GM10248 (cell line): Measurements from ENCODE around the gene LRRN2.
A peak's percentile ranks its signal among the peaks of the same experiment; 100 is the strongest.

Experiments used
- CTCF ChIA-PET: fragments of 300-600 bp; sonication (Branson Sonifier 250); formaldehyde crosslinking; extraction: SDS; loops from one replicate; lab custom pipeline; 2021; ENCODE audit warnings: antibody characterized with exemption; lab: Yijun Ruan, JAX
- POLR2A ChIA-PET: fragments of 350-650 bp; sonication (Branson Sonifier 250); formaldehyde crosslinking; extraction: SDS; loops from one replicate; lab custom pipeline; 2020; ENCODE audit warnings: antibody characterized with exemption; lab: Yijun Ruan, JAX
- DNase-seq: peaks from one replicate; pipeline ENCODE4 v3.0.0; 2012; ENCODE audit errors: extremely low spot score
- TF ChIP-seq, protein P1 (sequence below): IDR thresholded peaks from 2 replicates; pipeline ENCODE4 v1.5.1; 2012; ENCODE audit warnings: mild to moderate bottlenecking, low read depth; ENCODE audit errors: extremely low read depth, missing control alignments, control extremely low read depth

LRRN2 gene

DNA sequence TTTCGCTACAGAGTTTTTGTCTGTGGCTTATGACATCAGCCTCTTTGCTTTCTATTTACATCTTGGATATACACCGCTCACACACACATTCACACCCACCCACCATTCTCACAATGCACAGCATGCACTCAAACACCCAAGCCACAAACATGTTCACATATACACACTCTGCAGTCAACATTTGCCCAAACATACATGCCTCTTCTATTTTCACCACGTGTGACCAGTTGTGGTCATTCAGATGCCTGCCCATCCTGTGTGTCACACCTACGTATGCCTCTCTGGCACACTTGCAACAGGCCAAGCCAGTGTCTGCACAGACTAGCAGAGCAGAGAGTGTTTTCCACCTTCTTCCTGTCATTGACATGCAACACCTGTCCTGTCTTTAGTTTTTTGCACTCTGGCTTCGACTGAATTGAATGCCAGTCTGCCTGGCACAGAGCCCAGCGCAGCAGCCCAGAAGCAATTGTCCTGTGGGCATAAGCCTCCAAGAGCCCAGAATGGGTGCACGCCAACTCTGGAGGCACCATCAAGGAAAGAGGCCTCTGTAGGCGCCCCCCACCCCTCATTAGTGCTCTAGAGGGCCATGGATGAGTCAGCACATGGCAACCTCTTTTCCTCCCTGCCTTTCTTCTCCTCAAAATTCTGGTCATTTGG is 37.7 kb upstream of the LRRN2 start:
- ChIA-PET CTCF (interaction anchor here (1.5 to 2.4 kb wide), 2 partner anchors 9 to 24 kb away, joined by 3 to 8 read pairs; no protein-coding TSS in a partner anchor), POLR2A (no interaction called here)
- TF ChIP-seq, protein P1, sequence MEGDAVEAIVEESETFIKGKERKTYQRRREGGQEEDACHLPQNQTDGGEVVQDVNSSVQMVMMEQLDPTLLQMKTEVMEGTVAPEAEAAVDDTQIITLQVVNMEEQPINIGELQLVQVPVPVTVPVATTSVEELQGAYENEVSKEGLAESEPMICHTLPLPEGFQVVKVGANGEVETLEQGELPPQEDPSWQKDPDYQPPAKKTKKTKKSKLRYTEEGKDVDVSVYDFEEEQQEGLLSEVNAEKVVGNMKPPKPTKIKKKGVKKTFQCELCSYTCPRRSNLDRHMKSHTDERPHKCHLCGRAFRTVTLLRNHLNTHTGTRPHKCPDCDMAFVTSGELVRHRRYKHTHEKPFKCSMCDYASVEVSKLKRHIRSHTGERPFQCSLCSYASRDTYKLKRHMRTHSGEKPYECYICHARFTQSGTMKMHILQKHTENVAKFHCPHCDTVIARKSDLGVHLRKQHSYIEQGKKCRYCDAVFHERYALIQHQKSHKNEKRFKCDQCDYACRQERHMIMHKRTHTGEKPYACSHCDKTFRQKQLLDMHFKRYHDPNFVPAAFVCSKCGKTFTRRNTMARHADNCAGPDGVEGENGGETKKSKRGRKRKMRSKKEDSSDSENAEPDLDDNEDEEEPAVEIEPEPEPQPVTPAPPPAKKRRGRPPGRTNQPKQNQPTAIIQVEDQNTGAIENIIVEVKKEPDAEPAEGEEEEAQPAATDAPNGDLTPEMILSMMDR: no peak
- DNase-seq: no peak

DNA sequence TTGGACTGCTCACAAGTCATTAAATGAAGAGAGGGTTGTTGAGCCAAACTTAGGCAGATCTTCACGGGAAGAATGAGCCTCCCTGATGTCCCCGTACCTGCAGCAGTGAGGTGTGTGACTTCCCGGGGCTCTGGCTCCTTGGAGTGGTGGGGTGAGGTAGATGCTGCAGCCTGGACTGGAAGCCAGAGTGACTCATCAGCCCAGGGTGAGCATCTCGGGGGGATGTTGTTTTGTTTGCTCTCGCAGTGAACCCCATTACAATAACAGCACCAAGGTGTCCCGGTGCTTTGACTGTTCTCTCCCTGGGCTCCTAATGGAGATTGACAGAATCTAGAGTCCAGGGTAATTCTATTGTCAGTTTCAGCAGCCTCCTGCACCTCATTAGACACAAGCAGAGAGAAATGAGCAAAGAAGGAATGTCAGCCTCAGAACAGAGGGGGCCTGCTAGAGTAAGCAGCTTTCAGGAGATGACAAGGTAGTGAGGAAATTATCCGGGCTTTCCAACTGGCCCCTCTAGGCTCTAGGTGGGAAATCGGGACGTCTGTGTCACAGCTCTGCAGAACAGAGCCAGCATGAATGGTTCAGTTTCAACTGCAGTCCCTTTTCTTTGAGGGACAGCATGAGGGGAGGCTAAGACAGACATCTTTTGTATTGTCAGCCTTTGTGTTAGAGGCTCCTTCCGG is 36.0 kb upstream of the LRRN2 start:
- CTCF ChIA-PET: interaction anchor here (1.5 kb wide), 1 partner anchor 25 kb away, joined by 3 read pairs; no protein-coding TSS in a partner anchor
- DNase-seq: no peak
- POLR2A ChIA-PET: no interaction called here
- TF ChIP-seq, protein P1: no peak

DNA sequence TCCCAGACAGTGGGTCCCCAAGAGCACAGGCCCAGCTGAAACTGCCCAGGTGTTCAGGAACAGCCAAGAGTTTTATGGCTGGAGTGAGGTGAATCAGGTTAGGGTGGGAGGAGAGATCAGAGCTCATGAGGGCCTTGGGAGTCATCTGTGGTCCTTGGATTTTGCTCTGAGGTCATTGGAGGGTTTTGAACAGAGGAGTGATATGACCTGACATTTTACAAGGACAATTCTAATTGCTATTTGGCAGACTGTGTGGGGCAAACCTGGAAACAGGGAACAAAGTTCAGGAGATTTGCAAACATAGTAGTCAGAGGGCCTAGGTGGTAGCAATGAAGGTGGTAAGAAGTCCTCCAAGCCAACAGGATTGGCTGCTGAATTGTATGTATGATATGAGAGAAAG is 31.1 kb upstream of the LRRN2 start:
- TF ChIP-seq, protein P1: no peak

DNA sequence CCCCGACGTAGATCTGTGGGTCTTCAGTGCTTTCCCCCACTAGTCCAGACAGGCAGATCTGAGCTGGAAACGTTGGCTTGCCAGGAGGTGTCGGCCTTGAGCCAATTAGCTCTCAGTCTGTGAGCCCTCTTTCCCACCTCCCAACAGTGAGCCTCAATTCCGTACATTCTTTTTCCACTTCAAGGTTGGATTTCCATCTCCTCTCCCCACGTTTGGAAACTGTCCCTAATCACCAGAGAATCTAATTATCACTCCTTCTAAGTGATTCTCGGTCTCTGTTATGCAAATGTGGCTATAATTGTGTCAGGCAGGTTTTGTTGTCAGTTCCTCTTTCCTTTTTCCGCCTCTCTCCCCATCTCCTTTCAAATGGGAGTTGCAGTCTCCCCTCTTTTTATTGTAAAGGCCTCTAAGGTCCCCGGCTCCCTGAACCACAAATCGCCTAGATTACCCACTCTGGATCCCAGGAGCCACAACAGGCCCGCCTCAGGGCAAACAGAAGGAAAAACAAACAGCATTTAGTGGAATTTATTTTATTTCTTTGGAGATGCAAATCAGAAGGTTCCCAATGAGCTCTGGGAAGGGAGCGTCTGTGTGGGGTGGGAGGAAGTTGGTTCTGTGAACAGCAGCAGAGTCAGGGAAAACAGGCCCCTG is 29.4 kb upstream of the LRRN2 start:
- CTCF ChIA-PET: interaction anchor here (1.0 to 3.4 kb wide), 6 partner anchors 10 to 92 kb away, joined by 3 to 15 read pairs (median 6); no protein-coding TSS in a partner anchor
- POLR2A ChIA-PET: no interaction called here
- TF ChIP-seq, protein P1: peak; percentile 27
- DNase-seq: peak; percentile 55

More for the DNA sequence above, 31.1 kb upstream of the LRRN2 start:
- ChIA-PET POLR2A (no interaction called here), CTCF (interaction anchor here (3.1 kb wide), 1 partner anchor 30 kb away, joined by 15 read pairs; no protein-coding TSS in a partner anchor)
- no peak for DNase-seq

DNA sequence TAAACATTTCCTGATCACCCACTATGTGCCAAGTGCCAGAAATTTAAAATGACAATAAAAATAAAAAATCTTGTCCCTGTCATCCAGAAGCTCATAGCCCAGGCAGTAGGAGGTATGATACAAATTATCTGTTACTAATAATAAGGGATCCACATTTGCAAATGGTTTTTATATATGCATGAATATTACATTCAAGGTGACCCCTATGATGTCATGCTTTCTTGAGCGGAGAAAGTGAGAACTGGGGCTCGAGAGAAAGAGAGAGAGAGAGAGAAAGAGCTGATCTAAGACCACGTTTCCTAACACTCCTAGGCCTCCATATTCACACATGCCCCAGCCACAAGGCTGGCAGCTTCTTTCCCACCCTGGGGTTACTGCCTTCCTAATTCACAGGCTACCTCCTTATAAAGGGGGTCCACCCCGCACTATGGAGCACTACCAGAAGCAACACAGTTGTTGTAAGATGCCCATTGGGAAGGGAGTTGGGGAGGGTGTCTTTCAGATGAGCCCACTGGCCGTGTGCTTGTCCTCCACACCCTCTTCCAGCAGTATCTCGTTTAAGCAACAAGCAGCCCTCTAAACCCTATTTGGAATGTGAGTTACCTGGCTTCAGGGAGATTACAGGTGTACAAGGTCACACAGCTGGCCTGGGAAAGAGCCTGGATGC is 28.8 kb upstream of the LRRN2 start:
- ChIA-PET POLR2A (no interaction called here), CTCF (interaction anchor here (1.0 to 3.4 kb wide), 6 partner anchors 10 to 93 kb away, joined by 3 to 15 read pairs (median 6); no protein-coding TSS in a partner anchor)
- no peak for DNase-seq
- TF ChIP-seq, protein P1: no peak

DNA sequence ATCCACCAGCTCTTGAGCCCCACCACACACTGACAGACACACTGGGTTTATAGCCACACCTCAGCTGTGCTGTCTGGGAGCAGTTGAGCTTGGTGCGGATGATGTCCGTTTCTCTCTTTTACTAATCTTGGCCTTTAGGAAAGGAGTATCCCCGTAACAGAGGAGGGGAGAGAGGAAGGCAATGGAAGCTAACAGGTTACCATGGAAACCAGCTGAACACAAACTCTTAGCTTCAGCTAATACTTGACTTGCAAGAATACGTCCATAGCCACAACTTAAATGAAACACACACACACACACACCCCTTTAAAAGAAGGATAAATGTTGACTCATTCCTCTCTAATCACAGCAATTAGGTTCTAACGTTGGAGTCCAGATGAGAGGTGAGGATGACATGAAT is 28.0 kb upstream of the LRRN2 start:
- CTCF ChIA-PET: interaction anchor here (2.1 to 3.4 kb wide), 3 partner anchors 11 to 94 kb away, joined by 8 to 15 read pairs (median 15); no protein-coding TSS in a partner anchor
- TF ChIP-seq, protein P1: no peak
- no peak for DNase-seq
- POLR2A ChIA-PET: no interaction called here
